ENCODE results near the gene MED12.

DNA sequence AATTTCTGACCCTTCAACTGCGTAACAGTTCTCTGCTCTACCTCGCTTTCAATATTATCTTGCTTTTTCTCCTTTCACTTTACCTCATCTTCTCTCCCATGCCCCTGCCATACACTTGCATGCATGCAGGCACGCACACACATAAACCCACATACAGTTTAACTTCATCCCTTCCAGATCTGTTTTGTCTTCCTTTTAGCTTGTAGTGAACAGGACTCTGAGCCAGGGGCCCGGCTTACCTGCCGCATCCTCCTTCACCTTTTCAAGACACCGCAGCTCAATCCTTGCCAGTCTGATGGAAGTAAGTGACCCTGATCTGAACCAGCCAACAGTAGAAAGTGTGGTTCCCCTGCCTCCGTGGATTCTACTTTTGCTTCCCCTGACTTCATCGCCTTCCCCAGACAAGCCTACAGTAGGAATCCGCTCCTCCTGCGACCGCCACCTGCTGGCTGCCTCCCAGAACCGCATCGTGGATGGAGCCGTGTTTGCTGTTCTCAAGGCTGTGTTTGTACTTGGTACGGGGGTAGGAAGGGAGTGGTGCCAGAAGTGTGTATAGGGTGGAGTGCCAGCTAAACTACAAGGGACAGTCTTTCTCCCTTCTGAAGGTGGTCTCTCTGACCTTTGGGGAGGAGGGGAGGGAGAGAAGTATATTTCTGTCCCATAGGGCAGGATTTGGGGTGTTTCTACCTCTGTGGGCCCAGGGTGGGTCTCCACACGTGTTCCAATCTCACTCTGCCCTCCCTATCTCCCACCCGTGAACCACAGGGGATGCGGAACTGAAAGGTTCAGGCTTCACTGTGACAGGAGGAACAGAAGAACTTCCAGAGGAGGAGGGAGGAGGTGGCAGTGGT lies 10.7 kb downstream of the MED12 start:
- peak; percentile 41 to 74 (median 68) for TF ChIP-seq CTCF (IDR thresholded peaks at IDR 0.05)
- TF ChIP-seq POLR2A (IDR thresholded peaks at IDR 0.05): no peak
